Fibroblast of mammary gland (primary cell): ENCODE data around the gene ACP7.

ENCODE experiments used
- DNase-seq: peaks from one replicate; pipeline ENCODE4 v3.0.0-alpha.2; 2010; ENCODE audit warnings: low read depth
- H3K4me3 ChIP-seq: 2 replicates; pipeline ENCODE4 v1.5.1; 2011; ENCODE audit warnings: low read depth, mild to moderate bottlenecking, low read length, moderate library complexity; ENCODE audit not compliant: control insufficient read depth
- TF ChIP-seq, protein P1 (sequence below): conservative IDR thresholded peaks from 2 replicates; pipeline ENCODE4 v1.5.1; 2011; ENCODE audit warnings: low read depth, low read length, inconsistent platforms; ENCODE audit not compliant: control insufficient read depth, insufficient read depth

Gene ACP7

DNA sequence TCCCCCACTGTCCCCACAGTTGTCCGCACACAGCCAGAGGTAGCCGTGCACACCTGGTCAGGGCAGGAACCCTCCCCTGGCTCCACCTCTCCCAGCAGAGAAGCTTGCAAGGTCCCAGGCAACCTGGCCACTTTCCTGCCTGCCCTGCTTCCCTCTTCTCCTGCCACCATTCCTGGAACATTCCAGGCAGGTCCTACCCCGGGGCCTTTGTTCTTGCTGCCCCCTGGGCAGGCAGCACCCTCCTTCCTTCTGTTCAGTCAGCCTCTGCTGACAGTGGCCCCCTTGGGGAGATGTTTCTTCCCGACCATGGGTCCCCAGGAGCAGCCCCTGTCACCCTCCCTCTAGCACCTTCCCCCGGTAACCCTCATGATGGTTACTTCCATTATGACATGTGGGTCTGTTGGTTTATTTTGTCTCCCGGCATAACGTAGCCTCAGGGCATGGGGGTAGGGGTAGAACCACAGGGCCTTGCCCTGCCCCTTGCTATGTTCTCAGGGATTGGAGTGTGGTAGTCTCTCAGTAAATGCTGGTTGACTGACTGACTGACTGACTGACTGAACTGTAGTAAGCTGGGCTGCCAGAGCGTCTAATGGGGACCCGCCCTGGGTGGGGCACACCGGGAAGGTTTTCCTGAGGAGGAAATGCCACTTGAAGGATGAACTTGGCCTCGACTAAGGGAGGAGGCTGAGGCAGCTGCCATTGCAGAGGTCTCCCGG lies 52.2 kb downstream of the ACP7 start:
- TF ChIP-seq, protein P1, sequence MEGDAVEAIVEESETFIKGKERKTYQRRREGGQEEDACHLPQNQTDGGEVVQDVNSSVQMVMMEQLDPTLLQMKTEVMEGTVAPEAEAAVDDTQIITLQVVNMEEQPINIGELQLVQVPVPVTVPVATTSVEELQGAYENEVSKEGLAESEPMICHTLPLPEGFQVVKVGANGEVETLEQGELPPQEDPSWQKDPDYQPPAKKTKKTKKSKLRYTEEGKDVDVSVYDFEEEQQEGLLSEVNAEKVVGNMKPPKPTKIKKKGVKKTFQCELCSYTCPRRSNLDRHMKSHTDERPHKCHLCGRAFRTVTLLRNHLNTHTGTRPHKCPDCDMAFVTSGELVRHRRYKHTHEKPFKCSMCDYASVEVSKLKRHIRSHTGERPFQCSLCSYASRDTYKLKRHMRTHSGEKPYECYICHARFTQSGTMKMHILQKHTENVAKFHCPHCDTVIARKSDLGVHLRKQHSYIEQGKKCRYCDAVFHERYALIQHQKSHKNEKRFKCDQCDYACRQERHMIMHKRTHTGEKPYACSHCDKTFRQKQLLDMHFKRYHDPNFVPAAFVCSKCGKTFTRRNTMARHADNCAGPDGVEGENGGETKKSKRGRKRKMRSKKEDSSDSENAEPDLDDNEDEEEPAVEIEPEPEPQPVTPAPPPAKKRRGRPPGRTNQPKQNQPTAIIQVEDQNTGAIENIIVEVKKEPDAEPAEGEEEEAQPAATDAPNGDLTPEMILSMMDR: no peak
- H3K4me3 ChIP-seq: no peak overlapping the region
- no peak for DNase-seq

DNA sequence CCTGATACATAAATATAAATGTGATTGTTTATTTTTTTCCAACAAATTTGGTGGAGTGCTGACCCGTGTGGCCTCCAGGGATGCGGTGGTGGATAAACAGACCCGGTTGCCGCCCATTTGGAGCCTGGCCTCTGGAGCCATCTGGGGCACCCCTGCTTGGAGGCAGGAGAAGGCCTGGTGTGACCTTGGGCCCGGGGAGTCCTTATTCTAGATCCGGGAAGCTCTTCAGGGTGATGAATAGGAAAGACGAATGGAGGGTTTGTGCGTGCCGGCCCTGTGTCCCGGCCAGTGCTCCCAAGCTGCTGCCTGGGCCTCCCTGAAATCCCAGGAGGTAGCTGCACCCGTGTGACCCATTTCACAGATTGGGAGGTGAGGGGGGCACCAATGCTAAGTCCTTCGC lies 53.0 kb downstream of the ACP7 start:
- TF ChIP-seq, protein P1: no peak

DNA sequence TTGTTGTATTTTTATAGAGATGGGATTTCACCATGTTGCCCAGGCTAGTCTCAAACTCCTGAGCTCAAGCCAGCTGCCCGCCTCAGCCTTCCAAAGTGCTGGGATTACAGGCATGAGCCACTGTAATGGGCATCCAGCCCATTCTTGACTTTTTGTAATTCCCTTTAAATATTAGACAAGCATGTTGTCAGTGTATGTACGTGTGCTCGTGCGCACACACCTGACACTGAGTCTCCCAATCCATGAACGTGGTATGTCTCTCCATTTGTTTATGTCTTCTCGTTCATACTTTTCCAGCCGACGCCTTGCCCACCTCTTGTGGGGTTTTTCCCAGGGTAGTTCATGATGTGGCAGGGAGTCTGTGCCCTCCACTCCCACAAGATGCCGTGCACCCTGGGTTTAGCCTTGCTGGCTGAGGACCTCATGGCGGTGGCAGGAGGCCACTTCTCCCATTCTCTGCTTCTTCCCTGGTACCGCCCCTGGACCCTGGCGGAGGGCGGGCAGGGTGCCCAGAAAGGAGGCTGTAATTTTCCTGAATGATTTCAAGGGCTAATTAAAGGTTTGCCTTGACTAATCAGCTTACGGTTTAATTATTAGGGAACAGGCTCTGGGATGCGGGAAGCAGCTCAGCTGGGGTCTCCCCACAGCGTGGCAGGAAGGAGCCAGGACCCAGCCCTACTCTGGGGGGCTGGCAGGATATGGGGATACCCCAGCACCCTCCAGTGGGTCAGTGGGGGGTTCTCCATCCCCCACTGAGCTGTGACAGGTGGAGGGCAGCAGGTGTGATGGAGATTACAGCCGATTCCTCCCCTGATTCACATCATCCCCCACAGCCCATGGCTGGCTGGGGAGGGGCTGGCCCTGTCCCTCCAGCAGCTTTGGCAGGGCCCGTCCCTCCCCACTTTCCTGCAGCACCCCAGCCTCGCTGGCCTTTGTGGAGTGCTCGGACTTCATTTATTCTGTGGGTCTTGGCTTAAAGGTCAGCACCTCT lies 54.3 kb downstream of the ACP7 start:
- no peak for DNase-seq
- no peak overlapping the region for H3K4me3 ChIP-seq
- TF ChIP-seq, protein P1: no peak

More for the DNA sequence above, 53.0 kb downstream of the ACP7 start:
- no peak overlapping the region for H3K4me3 ChIP-seq
- DNase-seq: no peak

DNA sequence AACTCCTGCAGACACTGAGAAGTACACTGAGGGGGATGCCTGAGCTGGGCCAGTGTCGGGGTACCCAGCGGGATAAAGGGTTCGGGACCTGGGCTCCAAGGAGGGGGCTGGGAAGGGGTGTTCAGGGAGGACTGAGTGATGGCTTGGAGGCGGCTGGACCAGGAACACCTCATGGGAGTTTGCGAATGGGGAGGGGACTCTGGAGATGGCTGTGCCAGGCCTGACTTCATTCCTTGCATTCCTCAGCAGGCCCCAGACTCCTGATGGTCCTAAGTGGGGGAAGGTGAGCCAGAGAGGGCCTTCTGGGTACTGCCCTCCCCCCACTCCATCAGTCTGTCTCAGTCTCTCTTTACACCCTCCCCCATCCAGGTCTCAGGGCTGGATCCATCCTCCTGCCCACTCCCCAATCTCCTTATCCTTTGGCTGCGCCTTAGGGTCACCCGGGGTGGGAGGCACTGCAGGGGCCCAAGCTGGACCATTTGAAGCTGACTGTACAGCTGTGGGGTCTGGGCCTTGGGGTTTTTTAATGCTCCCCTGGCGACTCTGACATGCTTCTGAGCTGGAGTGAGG lies 55.2 kb downstream of the ACP7 start:
- H3K4me3 ChIP-seq: no peak overlapping the region
- TF ChIP-seq, protein P1: no peak
- no peak for DNase-seq

DNA sequence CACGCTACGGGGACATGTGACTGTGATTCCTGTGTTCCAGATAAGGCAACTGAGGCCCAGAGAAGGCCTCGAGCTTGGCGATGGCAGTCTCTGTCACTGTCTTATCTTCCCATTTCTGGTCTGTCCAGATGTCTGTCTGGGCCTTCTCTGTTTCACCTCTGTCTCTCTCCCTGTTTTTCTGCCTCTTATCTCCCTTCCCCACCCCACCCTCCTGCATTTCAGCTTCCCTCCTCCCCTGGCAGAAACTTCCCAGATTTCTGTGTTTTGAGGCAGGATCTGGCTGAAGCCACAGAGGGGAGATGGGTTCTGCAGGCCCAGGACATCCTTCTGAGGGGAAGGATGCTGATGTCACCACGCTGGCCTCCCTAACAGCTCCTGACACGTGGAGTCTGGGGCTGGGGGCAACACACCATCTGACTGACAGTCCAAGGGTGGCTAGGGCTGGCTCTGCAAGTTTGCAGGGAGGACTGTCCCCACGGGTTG lies 55.8 kb downstream of the ACP7 start:
- H3K4me3 ChIP-seq: no peak overlapping the region
- TF ChIP-seq, protein P1: no peak
- no peak for DNase-seq

DNA sequence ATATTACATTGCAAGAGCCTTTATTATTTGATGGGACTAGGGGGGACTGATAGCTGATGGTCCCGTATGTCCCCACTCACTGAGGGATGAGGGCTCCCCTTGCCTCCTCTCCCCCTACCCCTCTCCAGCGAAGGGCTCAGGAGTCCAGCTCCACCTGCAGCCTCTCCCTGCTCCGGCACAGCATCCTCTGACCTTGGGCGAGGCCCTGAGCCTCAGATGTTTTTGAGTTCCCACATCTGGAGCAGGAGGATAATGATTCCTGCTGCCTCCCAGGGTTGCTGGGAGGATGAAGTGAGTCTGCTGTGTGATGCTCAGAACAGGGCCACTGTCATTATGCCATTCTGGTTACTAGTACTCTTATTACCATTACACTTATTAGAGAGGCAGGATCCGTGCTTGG lies 56.4 kb downstream of the ACP7 start:
- TF ChIP-seq, protein P1: no peak
- DNase-seq: no peak
- no peak overlapping the region for H3K4me3 ChIP-seq
